GM12878 (cell line): ENCODE results near the gene RSBN1L.

ENCODE experiments used
- ATF2 ChIP-seq: IDR thresholded peaks from 2 replicates; pipeline ENCODE4 v1.6.1; 2012; ENCODE audit warnings: low read length, inconsistent platforms
- CTCF ChIP-seq, 3 experiments: IDR thresholded peaks in 2 of 3; conservative IDR thresholded peaks in 1 of 3; 2 replicates each; pipeline ENCODE4 v1.5.1; 2011; ENCODE audit warnings: low read depth in 3 of 3, low read length in 3 of 3, mild to moderate bottlenecking in 3 of 3, control low read depth in 2 of 3, moderate library complexity in 2 of 3, inconsistent platforms in 1 of 3, mixed read lengths in 1 of 3; ENCODE audit not compliant: control insufficient read depth in 2 of 3, insufficient read depth in 1 of 3; ENCODE audit errors: extremely low read depth in 1 of 3
- MAX ChIP-seq: IDR thresholded peaks from 2 replicates; pipeline ENCODE4 v1.6.1; 2012; ENCODE audit warnings: low read depth, low read length, improper control_type of control experiment
- PAX8 ChIP-seq: fragments of 450-650 bp; IDR thresholded peaks from 2 replicates; pipeline ENCODE4 v1.6.1; 2017; ENCODE audit warnings: mild to moderate bottlenecking, moderate library complexity

- TF ChIP-seq ATF2 (no peak), CTCF (IDR thresholded peaks at IDR 0.05 in 2 of 3, conservative IDR thresholded peaks at IDR 0.05 in 1 of 3; ENCODE audit: control insufficient read depth in 2 of 3, extremely low read depth in 1 of 3, insufficient read depth in 1 of 3, low read depth in 3 of 3, low read length in 3 of 3) (no peak), PAX8 (no peak), MAX (no peak)
These were observed 130.0 kb downstream of the RSBN1L start for GRCh38 chr7:77826300-77826699.
